HepG2 (cell line): ENCODE results near the gene SRSF3. TPM values are rescaled to one million over a fixed set of nuclear protein-coding genes. Genes with fewer than 3 reads are reported as not detected.

ENCODE experiments used
- ATM ChIP-seq: fragments of 450-650 bp; IDR thresholded peaks from 2 replicates; pipeline ENCODE4 v1.7.1; 2017; ENCODE audit warnings: mild to moderate bottlenecking, borderline replicate concordance
- ETS1 ChIP-seq: sonication (generic); formaldehyde crosslinking; IDR thresholded peaks from 2 replicates; pipeline ENCODE4 v1.4.0; 2020; ENCODE audit warnings: missing genetic modification reagents
- ETV5 ChIP-seq: IDR thresholded peaks from 2 replicates; pipeline ENCODE4 v1.6.1; 2018; ENCODE audit warnings: missing biosample characterization, missing genetic modification reagents, inconsistent platforms, borderline replicate concordance
- GLI4 ChIP-seq: sonication (generic); formaldehyde crosslinking; IDR thresholded peaks from 2 replicates; pipeline ENCODE4 v1.5.1; 2020; ENCODE audit warnings: missing genetic modification reagents, mild to moderate bottlenecking, moderate library complexity, borderline replicate concordance
- MBNL3 ChIP-seq: fragments of 250-450 bp; sonication (Bioruptor Pico); conservative IDR thresholded peaks from 2 replicates; pipeline ENCODE4 v1.8.0; 2022; ENCODE audit warnings: mild to moderate bottlenecking, inconsistent platforms
- NFE2 ChIP-seq: sonication (generic); formaldehyde crosslinking; IDR thresholded peaks from 2 replicates; pipeline ENCODE4 v1.4.0; 2020; ENCODE audit warnings: missing genetic modification reagents
- NFIC ChIP-seq: IDR thresholded peaks from 2 replicates; pipeline ENCODE4 v1.6.1; 2012; ENCODE audit warnings: mild to moderate bottlenecking, low read length, inconsistent platforms
- REL ChIP-seq: sonication (generic); formaldehyde crosslinking; conservative IDR thresholded peaks from 2 replicates; pipeline ENCODE4 v1.8.0; 2022; ENCODE audit warnings: mild to moderate bottlenecking, missing genetic modification reagents, moderate library complexity
- TAF15 ChIP-seq: fragments of 200-400 bp; formaldehyde crosslinking; IDR thresholded peaks from one replicate; pipeline ENCODE4 v1.6.1; 2018; ENCODE audit warnings: mild to moderate bottlenecking, low read depth, low read length; ENCODE audit not compliant: poor library complexity, severe bottlenecking
- ZFP1 ChIP-seq: IDR thresholded peaks from 2 replicates; pipeline ENCODE4 v1.6.1; 2016
- ZFP36L1 ChIP-seq: sonication (generic); formaldehyde crosslinking; IDR thresholded peaks from 2 replicates; pipeline ENCODE4 v1.8.0; 2022; ENCODE audit warnings: mild to moderate bottlenecking, missing genetic modification reagents, moderate library complexity
- ZNF180 ChIP-seq: sonication (generic); formaldehyde crosslinking; IDR thresholded peaks from 2 replicates; pipeline ENCODE4 v1.4.0; 2020; ENCODE audit warnings: low read depth, missing genetic modification reagents, borderline replicate concordance
- ZNF225 ChIP-seq: sonication (generic); formaldehyde crosslinking; IDR thresholded peaks from 2 replicates; pipeline ENCODE4 v1.4.0; 2020; ENCODE audit warnings: mild to moderate bottlenecking, missing genetic modification reagents
- ZNF230 ChIP-seq: sonication (generic); formaldehyde crosslinking; IDR thresholded peaks from 2 replicates; pipeline ENCODE4 v1.4.0; 2020; ENCODE audit warnings: mild to moderate bottlenecking, missing genetic modification reagents
- ZNF275 ChIP-seq: sonication (generic); formaldehyde crosslinking; IDR thresholded peaks from 2 replicates; pipeline ENCODE4 v1.8.0; 2022; ENCODE audit warnings: missing genetic modification reagents, mild to moderate bottlenecking, inconsistent platforms, borderline replicate concordance
- ZNF713 ChIP-seq: sonication (generic); formaldehyde crosslinking; IDR thresholded peaks from 2 replicates; pipeline ENCODE4 v1.4.0; 2020; ENCODE audit warnings: mild to moderate bottlenecking, missing genetic modification reagents
- polyA plus RNA-seq, 8 experiments: library from polyadenylated mRNA; depleted of rRNA in 3 of 8; stranded (reverse) in 7 of 8; unstranded in 1 of 8; fragments of >200 nt; fragmentation: Illumina TruSeq in 4 of 8; extraction: Trizol in 4 of 8; gene quantifications; 2 replicates each; pipeline versions ENCODE4 v1.2.1 to v1.2.3, GENCODE V29; 2011 to 2016; ENCODE audit warnings: low read depth in 4 of 8, missing spikeins in 1 of 8, mixed read lengths in 1 of 8; ENCODE audit not compliant: insufficient read depth in 1 of 8
- total RNA-seq, 5 experiments: library from RNA; depleted of rRNA; stranded (reverse); fragments of >200 nt; fragmentation: Illumina TruSeq; extraction: Trizol; gene quantifications; 2 replicates each; pipeline ENCODE4 v1.2.3, GENCODE V29; 2016; ENCODE audit warnings: low read depth in 1 of 5
- TF ChIP-seq, protein P1 (sequence below), 2 experiments: fragments of 450-650 bp in 1 of 2; sonication (generic) in 1 of 2; formaldehyde crosslinking in 1 of 2; IDR thresholded peaks; 2 replicates each; pipeline versions ENCODE4 v1.6.1 to v1.8.0; 2016 to 2022; ENCODE audit warnings: antibody characterized with exemption in 1 of 2, mild to moderate bottlenecking in 1 of 2, missing genetic modification reagents in 1 of 2
- TF ChIP-seq, protein P2 (sequence below): sonication (generic); formaldehyde crosslinking; IDR thresholded peaks from 2 replicates; pipeline ENCODE4 v1.8.0; 2022; ENCODE audit warnings: mild to moderate bottlenecking, missing genetic modification reagents, moderate library complexity

The SRSF3 gene
- total and polyA plus RNA-seq, 2 of the 13 experiments (the other 11 are each of a cell fraction or from before 2014, with no cell fraction given) = 206 to 684 TPM

- TF ChIP-seq, protein P1, sequence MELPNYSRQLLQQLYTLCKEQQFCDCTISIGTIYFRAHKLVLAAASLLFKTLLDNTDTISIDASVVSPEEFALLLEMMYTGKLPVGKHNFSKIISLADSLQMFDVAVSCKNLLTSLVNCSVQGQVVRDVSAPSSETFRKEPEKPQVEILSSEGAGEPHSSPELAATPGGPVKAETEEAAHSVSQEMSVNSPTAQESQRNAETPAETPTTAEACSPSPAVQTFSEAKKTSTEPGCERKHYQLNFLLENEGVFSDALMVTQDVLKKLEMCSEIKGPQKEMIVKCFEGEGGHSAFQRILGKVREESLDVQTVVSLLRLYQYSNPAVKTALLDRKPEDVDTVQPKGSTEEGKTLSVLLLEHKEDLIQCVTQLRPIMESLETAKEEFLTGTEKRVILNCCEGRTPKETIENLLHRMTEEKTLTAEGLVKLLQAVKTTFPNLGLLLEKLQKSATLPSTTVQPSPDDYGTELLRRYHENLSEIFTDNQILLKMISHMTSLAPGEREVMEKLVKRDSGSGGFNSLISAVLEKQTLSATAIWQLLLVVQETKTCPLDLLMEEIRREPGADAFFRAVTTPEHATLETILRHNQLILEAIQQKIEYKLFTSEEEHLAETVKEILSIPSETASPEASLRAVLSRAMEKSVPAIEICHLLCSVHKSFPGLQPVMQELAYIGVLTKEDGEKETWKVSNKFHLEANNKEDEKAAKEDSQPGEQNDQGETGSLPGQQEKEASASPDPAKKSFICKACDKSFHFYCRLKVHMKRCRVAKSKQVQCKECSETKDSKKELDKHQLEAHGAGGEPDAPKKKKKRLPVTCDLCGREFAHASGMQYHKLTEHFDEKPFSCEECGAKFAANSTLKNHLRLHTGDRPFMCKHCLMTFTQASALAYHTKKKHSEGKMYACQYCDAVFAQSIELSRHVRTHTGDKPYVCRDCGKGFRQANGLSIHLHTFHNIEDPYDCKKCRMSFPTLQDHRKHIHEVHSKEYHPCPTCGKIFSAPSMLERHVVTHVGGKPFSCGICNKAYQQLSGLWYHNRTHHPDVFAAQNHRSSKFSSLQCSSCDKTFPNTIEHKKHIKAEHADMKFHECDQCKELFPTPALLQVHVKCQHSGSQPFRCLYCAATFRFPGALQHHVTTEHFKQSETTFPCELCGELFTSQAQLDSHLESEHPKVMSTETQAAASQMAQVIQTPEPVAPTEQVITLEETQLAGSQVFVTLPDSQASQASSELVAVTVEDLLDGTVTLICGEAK (IDR thresholded peaks at IDR 0.05) = no peak
- TF ChIP-seq, protein P1 (CRISPR knock-in tag; IDR thresholded peaks at IDR 0.05) = peak; percentile 32; the same call in 1 of the 2 replicates
- TF ChIP-seq ZNF180 (CRISPR knock-in tag) (no peak), GLI4 (no peak), MBNL3 (CRISPR knock-in tag) (no peak), ETV5 (CRISPR knock-in tag) (peak; percentile 63; the same call in 1 of the 2 replicates), NFE2 (CRISPR knock-in tag) (no peak), ZFP1 (CRISPR knock-in tag) (no peak), ZNF275 (peak; percentile 67; the same call in 1 of the 2 replicates), TAF15 (no peak), ETS1 (no peak), REL (no peak), NFIC (peak; percentile 40; the same call in 1 of the 2 replicates), ZFP36L1 (CRISPR knock-in tag) (no peak), ZNF225 (no peak), ATM (no peak), ZNF713 (CRISPR knock-in tag) (no peak), ZNF230 (CRISPR knock-in tag) (0 out of 2 replicates have a peak, but pooled peaks have one; percentile 58)
- TF ChIP-seq, protein P2, sequence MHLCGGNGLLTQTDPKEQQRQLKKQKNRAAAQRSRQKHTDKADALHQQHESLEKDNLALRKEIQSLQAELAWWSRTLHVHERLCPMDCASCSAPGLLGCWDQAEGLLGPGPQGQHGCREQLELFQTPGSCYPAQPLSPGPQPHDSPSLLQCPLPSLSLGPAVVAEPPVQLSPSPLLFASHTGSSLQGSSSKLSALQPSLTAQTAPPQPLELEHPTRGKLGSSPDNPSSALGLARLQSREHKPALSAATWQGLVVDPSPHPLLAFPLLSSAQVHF (CRISPR knock-in tag) = no peak
Observed at GRCh38 chr6:36566418-36566905, 27.7 kb upstream of the SRSF3 start (continued).
